GM18526 (cell line): ENCODE data around the gene POFUT1.

Experiments used
- POLR2A ChIP-seq: IDR thresholded peaks from 3 replicates; pipeline ENCODE4 v1.6.1; 2011; ENCODE audit not compliant: insufficient read length; ENCODE audit errors: extremely low read depth

POFUT1 gene

DNA sequence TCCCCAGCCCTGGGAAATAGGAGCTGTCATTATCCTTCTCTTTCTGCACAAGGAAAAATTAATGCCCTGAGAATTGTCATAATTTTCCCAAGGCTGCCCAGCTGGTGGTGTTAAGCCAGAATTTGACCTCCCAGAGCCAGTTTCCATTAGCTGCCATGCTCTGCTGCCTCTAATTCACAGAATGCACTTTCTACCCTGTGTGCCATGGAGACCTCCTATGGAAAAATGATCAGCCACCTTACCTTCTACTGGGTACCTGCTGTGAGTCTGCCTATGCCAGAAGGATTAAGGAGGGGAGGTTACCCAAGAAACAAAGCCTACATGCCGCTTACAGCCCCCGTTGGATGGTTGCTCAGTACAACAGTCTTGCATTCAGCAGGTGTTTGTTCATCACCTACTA is 29.1 kb downstream of the POFUT1 start:
- no peak for TF ChIP-seq POLR2A

DNA sequence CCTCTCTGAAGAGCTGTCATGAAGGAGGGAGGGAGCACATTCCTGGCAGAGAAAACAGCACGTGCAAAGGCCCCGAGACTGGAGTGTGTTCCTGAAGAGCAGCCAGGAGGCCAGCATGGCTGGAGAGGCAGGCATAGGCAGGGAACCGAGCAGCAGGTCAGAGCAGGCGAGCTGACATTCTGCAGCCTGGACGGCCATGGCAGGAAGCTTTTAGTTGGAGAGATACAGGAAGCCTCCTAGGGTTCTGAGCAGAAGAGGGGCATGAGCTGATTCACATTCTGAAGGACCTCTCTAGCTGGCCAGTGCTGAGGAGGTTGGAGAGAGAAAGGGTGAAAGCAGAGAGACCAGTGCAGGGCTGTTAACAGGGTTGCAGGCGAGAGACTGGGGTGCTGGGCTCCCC is 29.7 kb downstream of the POFUT1 start:
- no peak for TF ChIP-seq POLR2A

DNA sequence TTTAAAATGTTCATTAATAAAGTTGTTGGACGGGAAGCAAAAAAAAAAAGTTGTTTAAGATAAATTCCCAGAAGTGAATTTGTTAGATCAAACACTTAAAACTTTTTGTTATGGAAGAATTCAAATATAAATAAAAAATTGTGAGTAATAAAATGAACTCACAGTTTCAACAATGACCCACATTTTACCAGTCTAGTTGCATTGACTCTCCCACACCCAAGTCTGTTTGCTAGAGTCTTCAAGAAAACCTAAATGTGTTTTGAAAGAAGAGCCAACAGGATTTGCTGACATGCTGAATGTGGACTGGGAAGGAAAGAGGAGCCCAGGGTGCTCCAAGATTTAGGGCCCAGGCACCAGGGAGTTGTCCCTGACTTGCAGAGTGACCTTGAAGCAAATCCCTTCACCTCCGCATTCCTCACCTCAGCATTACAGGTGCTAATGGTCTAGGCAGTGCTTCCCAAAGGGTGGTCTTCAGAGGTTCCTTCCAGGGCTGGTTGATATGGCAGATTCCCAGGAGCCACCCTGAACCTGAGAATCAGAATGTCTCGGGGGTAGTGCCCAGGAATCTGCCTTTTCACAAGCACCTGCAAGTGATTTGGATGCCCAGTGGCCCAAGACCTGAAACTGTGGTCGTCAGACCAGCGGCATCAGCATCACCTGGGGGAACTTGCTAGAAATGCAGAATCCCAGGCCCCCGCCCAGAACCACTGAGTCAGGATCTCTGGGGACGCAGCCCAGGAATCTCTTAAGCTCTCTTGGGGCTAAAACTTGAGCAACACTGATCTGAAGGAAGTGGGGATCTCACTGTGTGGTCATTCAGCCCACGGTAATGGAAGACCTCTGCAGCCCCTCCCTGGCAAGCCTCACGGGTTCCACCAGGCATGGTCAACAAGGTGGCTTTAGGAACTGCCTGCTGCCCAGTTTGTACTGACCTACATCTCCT is 31.1 kb downstream of the POFUT1 start:
- no peak for TF ChIP-seq POLR2A

DNA sequence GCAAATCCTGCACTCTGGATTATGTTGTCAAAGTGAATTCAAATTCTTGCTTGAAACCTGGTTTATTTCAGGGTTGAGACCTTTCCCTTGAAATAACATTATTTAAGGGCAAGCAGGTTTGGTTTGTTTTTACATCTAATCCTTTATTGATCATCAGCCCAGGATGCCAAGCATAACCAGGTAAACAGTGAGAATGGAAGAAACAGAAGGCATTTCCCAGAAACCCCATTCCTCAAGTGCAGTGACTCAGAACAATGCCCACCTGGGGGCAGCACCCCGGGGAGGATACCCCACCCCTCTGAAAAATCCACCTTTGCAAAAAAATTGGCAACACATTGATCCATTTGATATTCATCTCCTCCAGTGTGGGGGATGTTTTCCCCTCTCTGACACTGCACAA is 32.5 kb downstream of the POFUT1 start:
- TF ChIP-seq POLR2A = no peak

DNA sequence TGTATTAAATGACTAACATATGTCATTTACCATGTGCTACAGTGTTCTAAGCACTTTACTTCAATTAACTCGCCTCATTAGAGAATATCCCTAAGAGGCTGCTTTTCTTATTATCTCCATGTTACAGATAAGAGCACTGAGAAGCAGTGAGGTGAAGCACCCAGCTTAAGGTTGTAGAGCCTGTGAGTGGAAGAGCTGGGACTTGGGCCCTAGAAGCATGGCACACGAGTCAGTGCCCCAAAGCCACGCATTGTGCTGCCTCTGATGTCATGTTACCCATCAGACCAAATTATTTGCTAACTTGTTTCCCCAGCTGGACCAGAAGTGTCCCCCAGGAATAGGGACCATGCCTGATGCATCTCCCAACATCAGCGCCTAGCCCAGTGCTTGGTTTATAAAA is 34.1 kb downstream of the POFUT1 start:
- no peak for TF ChIP-seq POLR2A

DNA sequence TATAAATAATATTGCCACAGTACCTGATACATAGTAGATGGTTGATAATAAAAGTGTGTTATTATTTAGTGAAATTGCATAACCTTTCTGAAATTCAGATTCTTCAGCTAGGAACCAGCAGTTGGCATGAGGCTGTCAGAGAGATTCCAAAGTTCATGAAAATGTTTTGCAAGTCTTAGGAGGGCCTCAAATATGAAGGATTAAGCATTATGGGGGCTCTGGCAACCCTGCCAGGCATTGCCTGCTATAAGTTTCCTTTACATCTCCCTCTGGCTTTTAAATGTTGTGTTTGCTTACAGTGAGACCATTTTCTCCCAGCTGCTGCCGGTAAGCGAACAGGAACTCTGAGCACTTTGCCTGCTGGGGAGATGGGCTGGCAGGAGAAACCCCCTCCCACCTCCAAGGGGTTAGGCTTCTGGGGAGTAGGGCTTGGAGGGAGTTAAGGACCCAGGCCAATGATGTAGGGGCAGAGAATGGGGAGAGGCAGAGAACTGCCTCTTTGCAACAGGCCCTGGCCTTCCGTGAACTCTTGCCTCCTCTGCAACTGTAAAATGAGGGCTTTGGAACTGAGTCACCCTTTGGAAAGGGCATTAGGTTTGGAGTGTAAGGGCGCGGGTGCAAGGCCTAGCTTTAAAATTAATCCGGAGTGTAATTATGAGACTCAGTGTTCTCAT is 36.6 kb downstream of the POFUT1 start:
- TF ChIP-seq POLR2A = no peak

DNA sequence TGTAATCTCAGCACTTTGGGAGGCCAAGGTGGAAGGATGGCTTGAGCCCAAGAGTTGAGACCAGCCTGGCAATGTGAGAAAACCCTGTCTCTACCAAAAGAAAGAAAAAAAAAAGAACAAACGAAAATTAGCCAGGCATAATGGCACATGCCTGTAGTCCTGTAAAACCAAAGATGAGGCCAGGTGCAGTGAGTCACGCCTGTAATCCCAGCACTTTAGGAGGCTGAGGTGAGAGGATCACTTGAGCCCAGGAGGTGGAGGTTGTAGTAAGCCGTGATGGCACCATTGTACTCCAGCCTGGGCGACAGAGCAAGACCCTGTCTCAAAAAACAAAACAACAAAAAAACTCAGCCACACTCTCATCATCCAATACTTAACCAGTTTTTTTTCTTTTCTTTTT is 37.3 kb downstream of the POFUT1 start:
- no peak for TF ChIP-seq POLR2A

DNA sequence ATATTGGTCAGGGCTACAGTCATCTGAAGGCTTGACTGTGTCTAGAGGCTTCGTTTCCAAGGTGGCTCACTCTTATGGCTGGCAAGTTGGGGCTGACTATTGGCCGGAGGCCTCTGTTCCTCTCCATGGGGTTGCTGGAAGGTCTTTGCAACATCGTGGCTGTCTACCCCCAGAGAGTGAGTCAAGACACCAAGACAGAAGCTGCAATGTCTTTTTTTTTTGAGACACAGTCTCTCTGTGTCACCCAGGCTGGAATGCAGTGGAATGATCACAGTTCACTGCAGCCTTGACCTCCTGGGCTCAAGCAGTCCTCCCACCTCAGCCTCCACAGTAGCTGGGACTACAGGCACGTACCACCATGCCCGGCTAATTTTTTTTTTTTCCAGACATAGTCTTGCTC is 40.4 kb downstream of the POFUT1 start:
- no peak for TF ChIP-seq POLR2A

DNA sequence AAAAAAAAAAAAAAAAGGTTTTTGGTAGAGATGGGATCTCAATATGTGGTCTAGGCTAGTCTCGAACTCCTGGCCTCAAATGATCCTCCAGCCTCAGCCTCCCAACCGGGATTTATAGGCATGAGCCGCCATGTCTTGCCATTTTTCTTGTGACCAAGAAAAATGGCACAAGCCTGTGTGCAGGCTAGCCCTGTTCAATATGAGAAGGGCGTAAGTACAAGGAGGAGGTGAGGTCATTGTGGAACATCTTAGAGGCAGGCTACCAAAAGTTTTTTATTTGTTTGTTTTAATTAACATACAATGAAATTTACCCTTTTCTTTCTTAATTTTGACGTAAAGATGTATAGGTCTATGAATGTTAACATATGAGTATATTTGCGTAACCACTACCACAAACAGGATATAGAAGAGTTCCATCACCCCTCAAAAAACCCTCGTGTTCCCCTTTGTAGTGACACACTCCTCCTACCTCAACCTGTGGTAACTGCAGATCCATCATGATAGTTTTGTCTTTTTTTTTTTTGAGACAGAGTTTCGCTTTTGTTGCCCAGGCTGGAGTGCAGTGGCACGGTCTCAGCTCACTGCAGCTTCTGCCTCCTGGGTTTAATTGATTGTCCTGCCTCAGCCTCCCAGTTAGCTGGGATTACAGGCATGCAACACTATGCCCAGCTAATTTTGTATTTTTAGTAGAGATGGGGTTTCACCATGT is 41.5 kb downstream of the POFUT1 start:
- TF ChIP-seq POLR2A = no peak

DNA sequence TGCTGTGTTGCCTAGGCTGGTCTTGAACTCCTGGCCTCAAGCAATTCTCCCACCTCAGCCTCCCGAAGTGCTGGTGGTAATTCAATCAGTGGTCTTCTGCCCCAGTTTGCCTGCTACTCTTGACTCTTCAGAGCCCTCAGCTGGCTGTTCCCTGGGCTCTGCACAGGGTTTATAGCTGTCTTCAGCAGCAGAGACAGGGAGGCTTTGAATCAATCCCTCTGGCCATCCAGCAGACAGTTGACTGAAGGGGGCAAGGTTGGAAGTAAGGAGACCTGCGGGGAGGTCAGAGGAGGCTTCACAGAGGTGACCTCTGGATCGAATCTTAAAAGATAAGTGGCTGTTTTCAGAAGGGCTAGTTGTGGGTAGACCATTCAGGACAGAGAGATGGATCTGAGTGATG is 43.8 kb downstream of the POFUT1 start:
- no peak for TF ChIP-seq POLR2A

DNA sequence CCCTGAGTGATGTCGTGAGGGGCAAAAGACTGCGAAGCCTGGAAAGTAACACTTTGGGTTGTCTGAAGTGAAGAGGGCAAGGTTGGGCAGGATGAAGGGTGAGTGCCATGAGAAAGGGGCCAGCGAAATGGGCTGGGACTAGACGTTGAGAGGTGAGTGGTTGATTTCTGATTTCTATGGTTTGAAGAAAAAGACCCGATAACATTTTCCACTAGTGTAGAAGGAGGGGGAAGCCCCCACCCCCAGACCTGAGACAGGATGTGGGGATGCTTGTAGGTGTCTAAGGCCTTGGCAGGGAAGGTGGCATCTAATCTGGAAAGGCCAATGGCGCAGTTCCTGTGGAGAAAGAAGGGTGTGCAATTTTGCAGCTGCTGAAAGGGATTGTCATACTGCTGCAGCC is 44.5 kb downstream of the POFUT1 start:
- no peak for TF ChIP-seq POLR2A

DNA sequence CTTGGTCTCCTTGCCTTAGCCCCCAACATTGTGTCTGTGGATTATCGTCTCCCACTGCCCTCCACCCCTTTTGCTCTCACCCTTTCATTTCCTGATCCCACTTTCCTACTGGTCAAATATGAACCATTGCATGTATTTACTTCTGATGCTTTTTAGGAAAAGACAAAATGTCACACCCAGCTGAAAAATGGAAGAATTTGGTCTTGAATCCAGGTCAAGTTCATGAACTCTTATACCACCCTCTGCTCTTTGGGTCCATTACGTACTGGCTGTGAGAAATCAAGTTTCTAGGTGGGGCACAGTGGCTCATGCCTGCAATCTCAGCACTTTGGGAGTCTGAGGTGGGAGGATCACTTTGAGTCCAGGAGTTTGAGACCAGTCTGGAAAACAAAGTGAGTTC is 54.0 kb downstream of the POFUT1 start:
- TF ChIP-seq POLR2A = no peak

DNA sequence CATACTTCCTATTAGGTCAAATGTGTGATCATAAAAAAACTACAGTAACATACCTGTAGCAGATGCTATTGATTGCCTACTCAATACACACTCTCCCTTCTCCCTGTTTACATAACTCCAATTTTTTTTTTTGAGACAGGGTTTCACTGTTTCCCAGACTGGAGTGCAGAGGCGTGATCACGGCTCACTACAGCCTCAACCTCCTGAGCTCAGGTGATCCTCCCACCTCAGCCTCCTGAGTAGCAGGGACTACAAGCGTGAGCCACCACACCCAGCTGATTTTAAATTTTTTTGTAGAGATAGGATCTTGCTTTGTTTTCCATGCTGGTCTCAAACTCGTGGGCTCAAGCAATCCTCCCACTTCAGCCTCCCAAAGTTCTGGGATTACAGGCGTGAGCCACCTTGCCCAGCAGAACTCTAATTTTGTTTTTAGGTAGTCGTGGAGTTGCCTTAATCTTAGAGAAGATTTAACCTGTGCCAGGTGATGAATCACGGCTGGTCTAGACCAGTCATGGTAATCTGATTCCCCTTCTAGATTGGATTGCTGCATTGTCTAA is 55.8 kb downstream of the POFUT1 start:
- TF ChIP-seq POLR2A = no peak

DNA sequence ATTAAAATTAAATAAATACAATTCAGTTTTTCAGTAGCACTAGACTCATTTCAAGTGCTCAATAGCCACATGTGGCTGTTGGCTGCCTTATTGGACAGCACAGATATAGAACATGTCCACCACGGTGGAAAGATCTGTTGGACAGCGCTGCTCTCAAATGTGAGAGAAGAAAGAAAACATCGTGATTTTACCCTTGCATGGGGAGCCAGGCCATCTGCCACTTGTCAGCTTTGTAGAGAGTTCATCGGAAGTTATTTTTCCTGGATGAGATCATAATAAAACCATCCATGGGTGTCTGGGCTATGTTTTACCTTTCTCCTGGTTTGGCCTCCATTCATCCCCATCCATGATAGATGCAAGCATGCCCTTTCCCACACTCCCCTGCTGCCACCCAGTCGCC is 63.9 kb downstream of the POFUT1 start:
- no peak for TF ChIP-seq POLR2A

DNA sequence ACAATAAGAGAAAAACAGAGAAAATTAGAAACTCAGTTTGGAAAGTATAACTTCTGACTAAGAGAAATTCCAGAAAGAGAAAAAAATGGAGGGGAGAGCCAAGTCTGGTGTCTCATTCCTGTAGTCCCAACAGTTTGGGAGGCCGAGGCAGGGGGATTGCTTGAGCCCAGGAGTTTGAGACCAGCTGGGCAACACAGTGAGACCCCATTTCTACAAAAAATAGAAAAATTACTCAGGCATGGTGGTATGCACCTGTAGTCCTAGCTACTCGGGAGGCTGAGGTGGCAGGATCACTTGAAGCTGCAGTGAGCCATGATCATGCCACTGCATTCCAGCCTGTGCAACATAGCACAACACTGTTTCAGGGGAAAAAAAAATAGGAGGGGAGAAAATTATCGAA is 66.7 kb downstream of the POFUT1 start:
- TF ChIP-seq POLR2A = no peak
